IMR-90 (cell line): ENCODE data around the gene PKP3. TPM values are rescaled to one million over a fixed set of nuclear protein-coding genes. Genes with fewer than 3 reads are reported as not detected.

ENCODE experiments used
- ATAC-seq: fragments of 200-7000 bp; cut with Tn5 transposase; 2 replicates; pipeline ENCODE4 v1.9.1; 2020; ENCODE audit warnings: low read depth, mild to moderate bottlenecking, moderate library complexity
- BruUV-seq: library from RNA; stranded (reverse); fragments of 400-500 nt; replicated peaks from 2 replicates; lab custom pipeline; 2021; lab: Mats Ljungman, UMichigan
- CTCF ChIA-PET: fragments of 300-600 bp; formaldehyde crosslinking; extraction: SDS; loops from one replicate; lab custom pipeline; 2021; ENCODE audit warnings: antibody characterized with exemption; lab: Yijun Ruan, JAX
- POLR2A ChIA-PET: fragments of 300-600 bp; sonication (Branson Sonifier 250); formaldehyde crosslinking; loops from one replicate; lab custom pipeline; 2022; ENCODE audit warnings: antibody characterized with exemption; ENCODE audit not compliant: unreplicated experiment; lab: Charles Lee
- DNase-seq: peaks from one replicate; pipeline ENCODE4 v3.0.0; 2013
- H2AFZ ChIP-seq: replicated peaks from 2 replicates; pipeline ENCODE3; 2013; ENCODE audit warnings: low read length, mild to moderate bottlenecking; ENCODE audit not compliant: poor library complexity
- H2AK5ac ChIP-seq: 2 replicates; pipeline ENCODE4 v1.6.1; 2013; ENCODE audit warnings: low read depth, low read length, inconsistent platforms
- H2AK9ac ChIP-seq: replicated peaks from 2 replicates; pipeline ENCODE3; 2013; ENCODE audit warnings: mild to moderate bottlenecking, low read depth, low read length, moderate library complexity; ENCODE audit not compliant: poor library complexity
- H2BK120ac ChIP-seq: 2 replicates; pipeline ENCODE4 v1.6.1; 2013; ENCODE audit warnings: low read depth, low read length, inconsistent platforms
- H2BK15ac ChIP-seq: 3 replicates; pipeline ENCODE4 v1.6.1; 2013; ENCODE audit warnings: low read depth, low read length, inconsistent platforms
- H2BK20ac ChIP-seq: 2 replicates; pipeline ENCODE4 v1.6.1; 2013; ENCODE audit warnings: low read depth, mild to moderate bottlenecking, inconsistent platforms, low read length, moderate library complexity
- H2BK5ac ChIP-seq: 2 replicates; pipeline ENCODE4 v1.6.1; 2013; ENCODE audit warnings: mild to moderate bottlenecking, low read depth, low read length, inconsistent platforms; ENCODE audit not compliant: poor library complexity, severe bottlenecking
- H3K14ac ChIP-seq: replicated peaks from 2 replicates; pipeline ENCODE4 v1.6.1; 2013; ENCODE audit warnings: low read depth, low read length, inconsistent platforms
- H3K18ac ChIP-seq: 2 replicates; pipeline ENCODE4 v1.6.1; 2013; ENCODE audit warnings: low read depth, low read length, control low read depth
- H3K23ac ChIP-seq: 2 replicates; pipeline ENCODE4 v1.6.1; 2013; ENCODE audit warnings: low read depth, low read length, inconsistent platforms
- H3K27ac ChIP-seq: 2 replicates; pipeline ENCODE4 v1.5.1; 2013; ENCODE audit warnings: mild to moderate bottlenecking, control low read depth, low read length; ENCODE audit not compliant: insufficient read depth
- H3K27me3 ChIP-seq: 2 replicates; pipeline ENCODE4 v1.6.1; 2013; ENCODE audit warnings: low read length; ENCODE audit not compliant: control insufficient read depth, insufficient read depth
- H3K36me3 ChIP-seq: 2 replicates; pipeline ENCODE4 v1.6.1; 2013; ENCODE audit warnings: low read length, mixed read lengths; ENCODE audit not compliant: control insufficient read depth, insufficient read depth
- H3K4ac ChIP-seq: 2 replicates; pipeline ENCODE4 v1.6.1; 2013; ENCODE audit warnings: low read depth, low read length, inconsistent platforms
- H3K4me1 ChIP-seq: 2 replicates; pipeline ENCODE4 v1.6.1; 2013; ENCODE audit warnings: low read length, mixed read lengths; ENCODE audit not compliant: control insufficient read depth, insufficient read depth
- H3K4me2 ChIP-seq: 2 replicates; pipeline ENCODE4 v1.6.1; 2013; ENCODE audit warnings: low read depth, mild to moderate bottlenecking, control low read depth, low read length, moderate library complexity
- H3K4me3 ChIP-seq: 2 replicates; pipeline ENCODE4 v1.5.1; 2013; ENCODE audit warnings: low read depth, mild to moderate bottlenecking, control low read depth, low read length, moderate library complexity; ENCODE audit not compliant: insufficient read depth
- H3K56ac ChIP-seq: 2 replicates; pipeline ENCODE4 v1.6.1; 2013; ENCODE audit warnings: low read length, inconsistent platforms; ENCODE audit not compliant: insufficient read depth; ENCODE audit errors: extremely low read depth
- H3K79me1 ChIP-seq, 2 experiments: 2 replicates each; pipeline ENCODE4 v1.6.1; 2013; ENCODE audit warnings: low read length in 2 of 2, inconsistent platforms in 1 of 2, low read depth in 1 of 2
- H3K9ac ChIP-seq: 2 replicates; pipeline ENCODE4 v1.6.1; 2013; ENCODE audit warnings: low read depth, low read length, control low read depth
- H3K9me1 ChIP-seq: 2 replicates; pipeline ENCODE4 v1.6.1; 2013; ENCODE audit warnings: low read length, inconsistent platforms; ENCODE audit not compliant: insufficient read depth
- H3K9me3 ChIP-seq: 2 replicates; pipeline ENCODE4 v1.6.1; 2013; ENCODE audit warnings: low read length; ENCODE audit not compliant: control insufficient read depth, insufficient read depth
- H4K20me1 ChIP-seq: 2 replicates; pipeline ENCODE4 v1.6.1; 2013; ENCODE audit warnings: low read length, inconsistent platforms; ENCODE audit not compliant: insufficient read depth
- H4K5ac ChIP-seq: 2 replicates; pipeline ENCODE4 v1.6.1; 2013; ENCODE audit warnings: mild to moderate bottlenecking, low read depth, low read length, control low read depth
- H4K8ac ChIP-seq, 2 experiments: 2 replicates each; pipeline ENCODE4 v1.6.1; 2013; ENCODE audit warnings: low read depth in 2 of 2, low read length in 2 of 2, control low read depth in 1 of 2, inconsistent platforms in 1 of 2
- H4K91ac ChIP-seq: 2 replicates; pipeline ENCODE4 v1.6.1; 2013; ENCODE audit warnings: low read depth, low read length, inconsistent platforms; ENCODE audit not compliant: insufficient read depth
- BHLHE40 ChIP-seq: fragments of 150-350 bp; IDR thresholded peaks from 2 replicates; pipeline ENCODE4 v1.6.1; 2016; ENCODE audit warnings: mild to moderate bottlenecking, low read depth, low read length
- CEBPB ChIP-seq: IDR thresholded peaks from 2 replicates; pipeline ENCODE4 v1.6.1; 2012; ENCODE audit warnings: low read depth, low read length, improper control_type of control experiment
- CHD1 ChIP-seq: IDR thresholded peaks from 2 replicates; pipeline ENCODE4 v1.6.1; 2012; ENCODE audit warnings: low read depth, low read length, improper control_type of control experiment
- CTCF ChIP-seq: conservative IDR thresholded peaks from 2 replicates; pipeline ENCODE4 v1.5.1; 2012; ENCODE audit warnings: mild to moderate bottlenecking, low read depth, low read length, improper control_type of control experiment
- ELK1 ChIP-seq: fragments of 150-350 bp; IDR thresholded peaks from 2 replicates; pipeline ENCODE4 v1.6.1; 2016; ENCODE audit warnings: low read depth, mild to moderate bottlenecking, low read length, moderate library complexity, borderline replicate concordance
- FOS ChIP-seq: fragments of 150-350 bp; IDR thresholded peaks from 2 replicates; pipeline ENCODE4 v1.6.1; 2016; ENCODE audit warnings: low read depth, low read length
- MAFK ChIP-seq: IDR thresholded peaks from 2 replicates; pipeline ENCODE4 v1.6.1; 2012; ENCODE audit warnings: low read depth, low read length, improper control_type of control experiment
- MAZ ChIP-seq: IDR thresholded peaks from 2 replicates; pipeline ENCODE4 v1.6.1; 2012; ENCODE audit warnings: low read depth, mild to moderate bottlenecking, low read length, improper control_type of control experiment, moderate library complexity, borderline replicate concordance
- MXI1 ChIP-seq: IDR thresholded peaks from 2 replicates; pipeline ENCODE4 v1.6.1; 2012; ENCODE audit warnings: low read depth, mild to moderate bottlenecking, low read length, moderate library complexity, borderline replicate concordance
- NFE2L2 ChIP-seq: fragments of 150-350 bp; IDR thresholded peaks from 2 replicates; pipeline ENCODE4 v1.6.1; 2016; ENCODE audit warnings: low read depth, mild to moderate bottlenecking, low read length
- POLR2A ChIP-seq: IDR thresholded peaks from 2 replicates; pipeline ENCODE4 v1.6.1; 2012; ENCODE audit warnings: mild to moderate bottlenecking, low read depth, low read length
- RAD21 ChIP-seq: IDR thresholded peaks from 2 replicates; pipeline ENCODE4 v1.6.1; 2012; ENCODE audit warnings: low read length, improper control_type of control experiment
- RCOR1 ChIP-seq: IDR thresholded peaks from 2 replicates; pipeline ENCODE4 v1.6.1; 2012; ENCODE audit warnings: mild to moderate bottlenecking, low read length, improper control_type of control experiment; ENCODE audit not compliant: insufficient replicate concordance
- RFX5 ChIP-seq: IDR thresholded peaks from 2 replicates; pipeline ENCODE4 v1.8.0; 2012; ENCODE audit warnings: low read depth, mild to moderate bottlenecking, low read length, moderate library complexity
- SMC3 ChIP-seq: fragments of 150-350 bp; IDR thresholded peaks from 2 replicates; pipeline ENCODE4 v1.6.1; 2016; ENCODE audit warnings: low read depth, mild to moderate bottlenecking, antibody characterized with exemption, low read length, moderate library complexity
- USF2 ChIP-seq: fragments of 150-350 bp; IDR thresholded peaks from 2 replicates; pipeline ENCODE4 v1.6.1; 2017; ENCODE audit warnings: mild to moderate bottlenecking, antibody characterized with exemption, low read length, low read depth
- WGBS, 2 experiments: methylation state at CpG; one replicate each; pipeline versions ENCODE4 v1.1.5 to v1.1.7; 2013; ENCODE audit warnings: missing lambda C conversion rate in 2 of 2; ENCODE audit not compliant: insufficient read length in 1 of 2; ENCODE audit errors: extremely low coverage in 2 of 2; 5-methylcytosine and 5-hydroxymethylcytosine counted together
- dilution Hi-C: fragments of 300-500 bp; cut with HindIII; formaldehyde crosslinking; loops from one replicate; pipeline ENCODE4 v1.14.3; 2018; ENCODE audit warnings: low sequenced_read_pairs; ENCODE audit not compliant: unreplicated experiment
- in situ Hi-C: fragments of 300-500 bp; cut with MboI; formaldehyde crosslinking; loops from 3 replicates; pipeline ENCODE4 v1.14.3; 2019; ENCODE audit warnings: low sequenced_read_pairs, inconsistent platforms, mixed read lengths
- intact Hi-C: fragments of 100-400 bp; cut with micrococcal nuclease; formaldehyde crosslinking; loops from 2 replicates; pipeline ENCODE4 v1.10.0; 2022
- polyA plus RNA-seq, 3 experiments: library from polyadenylated mRNA; depleted of rRNA; stranded (reverse); fragments of >200 nt; gene quantifications; 2 replicates each; pipeline ENCODE4 v1.2.3, GENCODE V29; 2012; ENCODE audit warnings: low replicate concordance in 1 of 3
- total RNA-seq: library from RNA; depleted of rRNA; stranded (reverse); fragments of >200 nt; gene quantifications from 2 replicates; pipeline ENCODE4 v1.2.3, GENCODE V29; 2012

Gene PKP3
- total and polyA plus RNA-seq, 2 of the 4 experiments (the other 2 are of a cell fraction): 1.5 to 2.2 TPM

GRCh38 chr11:399731-400211, 5.8 kb downstream of the PKP3 start:
- CTCF ChIA-PET: no interaction called here
- intact Hi-C loops: no loop called here

More at GRCh38 chr11:399731-400211, 5.8 kb downstream of the PKP3 start:
- dilution Hi-C loops (no loop called here), in situ Hi-C loops (no loop called here)
- Histone ChIP-seq H2BK15ac (no peak overlapping the region), H3K27me3 (peaks cover 16% of the 10 kb centered on the region), H4K5ac (no peak overlapping the region), H2AFZ (no peak overlapping the region), H3K18ac (no peak overlapping the region), H4K20me1 (no peaks in the 10 kb centered on the region), H4K91ac (no peak overlapping the region), H3K79me1 (no peaks in the 10 kb centered on the region), H3K9me1 (peaks cover 2% of the 10 kb centered on the region; the same call in 1 of the 2 replicates), H3K9ac (no peak overlapping the region), H2AK9ac (no peak overlapping the region), H3K4ac (no peak overlapping the region), H2BK5ac (no peak overlapping the region), H3K56ac (no peak overlapping the region), H3K27ac (no peak overlapping the region), H2BK120ac (no peak overlapping the region), H3K4me2 (no peak overlapping the region), H4K8ac (no peak overlapping the region), H3K14ac (no peak overlapping the region), H3K4me1 (peaks cover 5% of the 10 kb centered on the region), H2AK5ac (no peak overlapping the region), H3K4me3 (no peak overlapping the region), H3K23ac (no peak overlapping the region), H3K9me3 (peaks cover 5% of the 10 kb centered on the region; the same call in 1 of the 2 replicates), H2BK20ac (no peak overlapping the region), H3K36me3 (no peaks in the 10 kb centered on the region)
- 86% methylated on average over 17 of the region's 21 CpGs; no CpG with 5 or more reads in 1 of the 2 experiments for WGBS, 2 experiments
- ATAC-seq: no peak
- POLR2A ChIA-PET: no interaction called here
- BruUV-seq: no TSS peak
- DNase-seq: no peak
- no peak for TF ChIP-seq POLR2A
- TF ChIP-seq ELK1: no peak
- no peak for TF ChIP-seq RFX5
- TF ChIP-seq SMC3: no peak
- no peak for TF ChIP-seq MAZ
- TF ChIP-seq NFE2L2: no peak
- TF ChIP-seq USF2: no peak
- TF ChIP-seq MXI1: no peak
- TF ChIP-seq BHLHE40: no peak
- TF ChIP-seq FOS: no peak
- no peak for TF ChIP-seq CEBPB
- no peak for TF ChIP-seq RAD21
- TF ChIP-seq MAFK: no peak
- no peak for TF ChIP-seq CTCF
- no peak for TF ChIP-seq CHD1
- no peak for TF ChIP-seq RCOR1
